Body of pancreas (tissue), 4 donors: Measurements from ENCODE around the gene HOXA10. TPM values are rescaled to one million over a fixed set of nuclear protein-coding genes. Genes with fewer than 3 reads are reported as not detected.
A peak's percentile ranks its signal among the peaks of the same experiment; 100 is the strongest.

Experiments used
- ATAC-seq: fragments of 150-250 bp; one replicate; pipeline ENCODE4 v1.9.1; 2016
- DNase-seq, 4 donors: peaks; one replicate each; pipeline ENCODE4 v3.0.0-alpha.2; 2019
- H3K27ac ChIP-seq, 4 donors: fragments of 200-600 bp; sonication (generic); 1 replicate in 3 of 4; 2 replicates in 1 of 4; pipeline versions ENCODE4 v1.5.1 to v1.6.1; 2016 to 2019; ENCODE audit warnings: mild to moderate bottlenecking in 1 of 4, mixed read lengths in 1 of 4, moderate library complexity in 1 of 4
- H3K27me3 ChIP-seq, 2 donors: fragments of 200-600 bp; sonication (generic); one replicate each; pipeline ENCODE4 v1.6.0; 2016; ENCODE audit warnings: mild to moderate bottlenecking in 1 of 2
- H3K36me3 ChIP-seq, 2 donors: fragments of 200-600 bp; sonication (generic); replicated peaks in 1 of 2; 2 replicates each; pipeline ENCODE4 v1.5.1; 2016; ENCODE audit warnings: low read depth in 2 of 2; ENCODE audit not compliant: insufficient read depth in 1 of 2
- H3K4me1 ChIP-seq: fragments of 200-600 bp; sonication (generic); one replicate; pipeline ENCODE4 v1.6.0; 2016
- H3K4me3 ChIP-seq, 2 donors: fragments of 200-600 bp; sonication (generic); 1 replicate in 1 of 2; 2 replicates in 1 of 2; pipeline ENCODE4 v1.5.1; 2016 to 2019
- H3K9me3 ChIP-seq, 3 donors: fragments of 200-600 bp; sonication (generic); 1 replicate in 2 of 3; 2 replicates in 1 of 3; pipeline ENCODE4 v1.5.1; 2016
- POLR2A ChIP-seq, 3 donors: fragments of 450-650 bp; IDR thresholded peaks; one replicate each; pipeline ENCODE4 v1.6.1; 2016; ENCODE audit warnings: antibody characterized with exemption in 3 of 3, mild to moderate bottlenecking in 2 of 3
- WGBS, 2 donors: methylation state at CpG; one replicate each; pipeline ENCODE4 v1.1.5; 2017; 5-methylcytosine and 5-hydroxymethylcytosine counted together
- intact Hi-C: fragments of 100-400 bp; cut with DNase I; formaldehyde crosslinking; loops from one replicate; pipeline ENCODE4 v1.15.1; 2023
- total RNA-seq, 2 donors: library from RNA; depleted of rRNA; stranded (reverse); fragments of >200 nt; gene quantifications; one replicate each; pipeline ENCODE4 v1.1.0, GENCODE V29; 2016
- TF ChIP-seq, protein P1 (sequence below), 7 experiments: fragments of 450-650 bp in 4 of 7; fragments of 200-600 bp in 3 of 7; sonication (generic) in 3 of 7; IDR thresholded peaks; one replicate each; pipeline ENCODE4 v1.5.1; 2016 to 2019; ENCODE audit warnings: antibody characterized with exemption in 7 of 7

HOXA10 gene
- total RNA-seq, 2 donors from 2014 or later = 0.52 TPM; not detected in 1

DNA sequence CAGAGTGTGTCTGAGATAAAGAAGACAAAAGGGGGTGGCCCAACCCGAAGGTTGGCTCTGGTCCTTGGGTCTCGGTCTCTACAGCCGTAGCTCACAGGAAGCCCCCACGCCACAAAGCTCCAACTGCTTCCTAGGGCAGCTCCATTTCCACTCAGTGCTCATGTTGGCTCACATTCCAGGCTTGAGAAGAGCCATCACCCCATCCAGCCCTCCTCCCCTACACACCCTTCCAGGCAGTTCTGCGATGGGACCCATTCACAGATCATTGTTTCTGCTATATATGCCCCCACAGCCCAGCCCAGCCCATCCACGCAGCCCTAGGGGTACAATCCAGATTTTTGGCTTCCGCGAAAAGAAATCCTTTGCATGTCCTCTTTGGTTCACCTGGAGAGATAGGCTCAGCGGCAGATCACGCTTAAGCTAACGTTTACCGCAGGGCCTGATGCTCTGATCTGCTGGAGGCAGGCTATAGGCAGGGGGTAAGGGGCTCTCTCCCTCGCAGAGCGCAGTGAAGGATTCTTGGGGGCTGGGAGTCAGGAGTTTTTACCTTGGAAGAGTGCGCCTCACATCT lies 17.1 kb upstream of the HOXA10 start:
- intact Hi-C loops = loop anchor here (10.0 kb wide), 3 partner anchors 384 to 904 kb away; no protein-coding TSS in a partner anchor
- TF ChIP-seq, protein P1, sequence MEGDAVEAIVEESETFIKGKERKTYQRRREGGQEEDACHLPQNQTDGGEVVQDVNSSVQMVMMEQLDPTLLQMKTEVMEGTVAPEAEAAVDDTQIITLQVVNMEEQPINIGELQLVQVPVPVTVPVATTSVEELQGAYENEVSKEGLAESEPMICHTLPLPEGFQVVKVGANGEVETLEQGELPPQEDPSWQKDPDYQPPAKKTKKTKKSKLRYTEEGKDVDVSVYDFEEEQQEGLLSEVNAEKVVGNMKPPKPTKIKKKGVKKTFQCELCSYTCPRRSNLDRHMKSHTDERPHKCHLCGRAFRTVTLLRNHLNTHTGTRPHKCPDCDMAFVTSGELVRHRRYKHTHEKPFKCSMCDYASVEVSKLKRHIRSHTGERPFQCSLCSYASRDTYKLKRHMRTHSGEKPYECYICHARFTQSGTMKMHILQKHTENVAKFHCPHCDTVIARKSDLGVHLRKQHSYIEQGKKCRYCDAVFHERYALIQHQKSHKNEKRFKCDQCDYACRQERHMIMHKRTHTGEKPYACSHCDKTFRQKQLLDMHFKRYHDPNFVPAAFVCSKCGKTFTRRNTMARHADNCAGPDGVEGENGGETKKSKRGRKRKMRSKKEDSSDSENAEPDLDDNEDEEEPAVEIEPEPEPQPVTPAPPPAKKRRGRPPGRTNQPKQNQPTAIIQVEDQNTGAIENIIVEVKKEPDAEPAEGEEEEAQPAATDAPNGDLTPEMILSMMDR (IDR thresholded peaks at IDR 0.05) = no peak
- no peak for TF ChIP-seq POLR2A (IDR thresholded peaks at IDR 0.05)
- Histone ChIP-seq H3K9me3 (no peaks in the 10 kb centered on the region), H3K27me3 (peaks cover 0 to 76% of the 10 kb centered on the region in 2 donors), H3K4me3 (no peak overlapping the region), H3K36me3 (no peaks in the 10 kb centered on the region), H3K27ac (no peak overlapping the region), H3K4me1 (peaks cover 37% of the 10 kb centered on the region)
- 23 to 33% methylated on average over 15 of the region's 15 CpGs for WGBS, 2 donors
- no peak for ATAC-seq
- peak in 2 of 4 donors; percentile 2 to 8 for DNase-seq

DNA sequence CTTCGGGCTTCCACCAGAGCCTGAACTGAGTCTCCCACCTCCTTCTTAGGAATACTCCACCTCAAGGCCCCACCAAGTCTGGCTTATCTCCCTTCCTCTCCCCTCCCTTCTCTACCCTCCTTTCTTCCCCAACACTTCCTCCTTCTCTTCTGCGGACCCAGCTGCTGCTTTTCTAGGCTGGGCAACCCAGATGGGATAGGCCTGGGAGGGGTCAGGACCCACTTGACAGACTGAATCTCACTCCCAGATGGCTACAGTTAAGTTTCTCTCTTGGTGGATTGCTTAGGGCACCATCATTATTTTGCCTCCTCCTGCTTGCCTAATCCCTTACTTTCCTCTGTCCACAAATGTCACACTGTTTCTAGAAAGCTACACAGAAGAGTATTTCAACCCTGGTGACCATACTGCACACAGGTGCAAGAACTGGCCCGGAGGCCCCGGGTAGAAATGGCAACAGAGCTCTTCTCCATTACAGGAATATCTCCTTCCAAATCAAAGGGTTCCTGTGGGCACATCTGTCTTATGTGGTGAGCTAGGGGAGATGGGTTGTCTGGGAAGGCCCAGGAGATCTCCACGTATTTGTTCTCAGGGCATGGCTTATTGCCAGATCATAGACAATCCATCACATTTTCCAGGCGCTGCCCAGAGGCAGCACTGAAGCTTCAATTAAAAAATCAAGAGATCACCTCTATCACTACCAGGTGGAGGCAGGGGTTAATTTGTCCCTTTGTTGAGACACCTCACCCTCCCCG lies 16.1 kb upstream of the HOXA10 start:
- no peak for TF ChIP-seq POLR2A (IDR thresholded peaks at IDR 0.05)
- TF ChIP-seq, protein P1 (IDR thresholded peaks at IDR 0.05) = no peak
- Histone ChIP-seq H3K27me3 (peaks cover 7 to 78% of the 10 kb centered on the region in 2 donors), H3K27ac (no peak overlapping the region), H3K4me1 (peaks cover 45% of the 10 kb centered on the region), H3K9me3 (no peaks in the 10 kb centered on the region), H3K36me3 (no peaks in the 10 kb centered on the region), H3K4me3 (no peak overlapping the region)
- 19 to 24% methylated on average over 6 to 7 of the region's 7 CpGs for WGBS, 2 donors
- ATAC-seq (no peak), DNase-seq (peak in 1 of 4 donors; percentile 1)
- intact Hi-C loops = loop anchor here (10.0 kb wide), 3 partner anchors 385 to 905 kb away; no protein-coding TSS in a partner anchor

DNA sequence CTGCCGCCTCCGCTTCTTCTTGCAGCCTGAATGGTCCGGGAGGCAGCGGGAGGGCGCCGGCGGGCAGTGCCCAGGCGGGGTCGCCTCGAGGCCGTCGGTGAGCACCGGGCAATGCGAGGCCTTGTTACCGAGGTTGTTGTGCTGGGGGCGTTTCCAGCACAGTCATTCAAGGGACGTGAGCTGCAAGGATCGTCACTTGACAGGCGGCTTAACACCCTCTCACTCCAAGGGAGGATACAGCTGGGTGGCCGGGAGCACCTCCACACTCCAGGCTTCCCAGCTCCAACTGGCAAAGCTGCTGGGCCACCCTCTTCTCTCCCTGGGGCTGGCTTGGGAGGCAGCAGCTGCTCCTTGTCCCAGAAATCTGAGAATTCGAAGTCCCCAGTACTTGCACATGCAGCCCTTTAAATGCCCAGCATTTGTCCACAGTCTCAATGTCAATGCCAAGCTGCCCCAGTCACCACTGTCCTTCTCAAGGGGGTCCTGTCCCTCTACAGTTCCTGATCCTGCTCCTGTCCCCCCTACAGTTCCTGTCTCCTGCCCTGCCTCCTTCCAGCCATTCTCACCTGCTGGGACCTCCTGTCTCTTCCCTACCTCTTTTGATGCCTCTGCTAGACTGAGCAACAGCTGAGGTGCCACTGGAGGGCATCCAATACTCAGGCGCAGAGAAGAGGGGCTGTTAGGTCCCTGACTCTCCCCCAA lies 15.3 kb upstream of the HOXA10 start:
- H3K4me3 ChIP-seq = no peak overlapping the region
- H3K4me1 ChIP-seq = peaks cover 52% of the 10 kb centered on the region

DNA sequence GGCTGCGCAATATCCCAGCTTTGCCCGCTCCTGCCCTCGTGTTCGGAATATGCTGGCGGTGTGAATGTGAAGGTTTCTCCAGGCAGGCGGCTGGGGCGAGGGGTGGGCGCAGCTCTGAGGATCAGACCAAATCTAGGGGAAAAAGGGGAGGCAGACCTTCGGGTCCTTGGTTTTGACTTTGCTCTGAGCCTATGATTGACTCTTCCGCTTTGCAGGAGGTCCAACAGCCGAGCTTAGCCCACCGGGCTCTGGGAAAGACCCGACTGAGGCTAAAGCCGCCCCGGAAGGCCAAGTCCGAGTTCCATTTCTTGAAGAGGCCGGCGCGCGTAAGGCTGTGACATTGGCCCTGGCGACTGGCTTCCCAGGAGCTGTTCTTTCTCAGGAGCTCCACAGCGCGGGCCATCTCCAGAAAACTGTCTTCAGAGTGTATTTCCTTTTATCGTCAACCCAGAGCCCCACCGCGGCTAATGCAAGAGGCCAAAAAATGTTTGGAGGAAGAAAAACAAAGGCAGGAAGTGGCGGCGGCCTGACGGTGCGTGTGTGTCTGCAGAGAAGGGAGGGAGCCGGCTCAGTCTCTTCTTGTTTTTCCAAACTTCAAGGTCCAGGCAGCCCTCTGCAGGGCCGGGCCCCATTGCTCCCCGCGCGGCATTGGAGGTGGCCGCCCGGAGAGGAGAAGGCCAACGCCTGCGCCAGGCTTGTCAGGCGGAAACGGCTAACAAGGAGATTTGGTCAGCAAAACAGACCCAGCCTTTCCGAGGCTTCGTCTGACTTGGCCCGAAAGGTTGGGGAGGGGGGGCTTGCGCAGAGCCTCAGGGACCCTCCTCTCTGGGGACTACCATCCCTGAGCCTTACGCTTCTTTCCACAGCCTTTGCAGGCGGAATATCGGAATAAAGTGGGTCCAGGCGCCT lies 14.5 kb upstream of the HOXA10 start:
- WGBS, 2 donors = 7% methylated on average over 37 to 49 of the region's 49 CpGs
- no peak for ATAC-seq
- no peak overlapping the region for H3K27ac ChIP-seq

More for the DNA sequence above, 15.3 kb upstream of the HOXA10 start:
- H3K27me3 ChIP-seq = peaks cover 10 to 78% of the 10 kb centered on the region in 2 donors
- TF ChIP-seq, protein P1 (IDR thresholded peaks at IDR 0.05) = no peak
- TF ChIP-seq POLR2A (IDR thresholded peaks at IDR 0.05) = no peak
- DNase-seq (peak in 2 of 4 donors; percentile 4 to 10), ATAC-seq (no peak)
- H3K27ac ChIP-seq = no peak overlapping the region
- WGBS, 2 donors = 9 to 32% methylated on average over 3 to 22 of the region's 22 CpGs
- H3K9me3 ChIP-seq = no peaks in the 10 kb centered on the region
- no peaks in the 10 kb centered on the region for H3K36me3 ChIP-seq
- intact Hi-C loops = no loop called here

More for the DNA sequence above, 14.5 kb upstream of the HOXA10 start:
- Histone ChIP-seq H3K4me1 (peaks cover 60% of the 10 kb centered on the region), H3K9me3 (no peaks in the 10 kb centered on the region), H3K36me3 (no peaks in the 10 kb centered on the region), H3K27me3 (peaks cover 14 to 78% of the 10 kb centered on the region in 2 donors), H3K4me3 (no peak overlapping the region)
- intact Hi-C loops = no loop called here
- no peak for TF ChIP-seq POLR2A (IDR thresholded peaks at IDR 0.05)
- TF ChIP-seq, protein P1 (IDR thresholded peaks at IDR 0.05) = no peak
- peak in 2 of 4 donors; percentile 10 for DNase-seq
